GM23338 (cell line): Measurements from ENCODE around the gene DEPDC5. TPM values are rescaled to one million over a fixed set of nuclear protein-coding genes. Genes with fewer than 3 reads are reported as not detected.

Source experiments
- REST ChIP-seq: IDR thresholded peaks from one replicate; pipeline ENCODE4 v1.6.1; 2018; ENCODE audit warnings: antibody characterized with exemption; ENCODE audit not compliant: unreplicated experiment
- polyA plus RNA-seq: library from polyadenylated mRNA; unstranded; fragments of >200 nt; fragmentation: Nextera tagmentation; extraction: Ambion mirVana; gene quantifications from 2 replicates; pipeline ENCODE4 v1.2.1, GENCODE V29; 2016
- small RNA-seq: library from RNA; depleted of rRNA; stranded (forward); fragments of <200 nt; gene quantifications from one replicate; pipeline ENCODE3, GENCODE V24; 2014; ENCODE audit warnings: low replicate concordance
- total RNA-seq: library from RNA; depleted of rRNA; stranded (reverse); fragments of >200 nt; shearing (Covaris generic); gene quantifications from 2 replicates; pipeline ENCODE4 v1.2.3, GENCODE V29; 2014; rRNA removed

The DEPDC5 gene
- total and polyA plus RNA-seq, 2 experiments from 2014 or later: 18.7 to 19.7 TPM

GRCh38 chr22:31956360-31956759, 202.5 kb downstream of the DEPDC5 start (continued):
- TF ChIP-seq REST: no peak

Small RNA genes lying within 50 kb of the gene (small RNA-seq; reads per million reads assigned to genes)
- gene RN7SL20P: not detected

Other genes starting within 250 kb of the DEPDC5 start
- 51.6 and 54.5 TPM in 2 replicates for gene PISD, start 91.8 kb upstream of the DEPDC5 start, total RNA-seq
- 40.7 and 43.1 TPM in 2 replicates for gene PISD, start 91.8 kb upstream of the DEPDC5 start, polyA plus RNA-seq
- 43.4 and 54.0 TPM in 2 replicates for gene PRR14L, start 3.9 kb upstream of the DEPDC5 start, total RNA-seq
- gene PRR14L, start 3.9 kb upstream of the DEPDC5 start, polyA plus RNA-seq: 44.3 and 46.3 TPM in 2 replicates
- gene YWHAH, start 190.5 kb downstream of the DEPDC5 start, total RNA-seq: 263 and 277 TPM in 2 replicates
- gene YWHAH, start 190.5 kb downstream of the DEPDC5 start, polyA plus RNA-seq: 254 and 283 TPM in 2 replicates